ENCODE measurements around the gene INHBE.

- TF ChIP-seq POLR2A (IDR thresholded peaks at IDR 0.05) (no peak), CTCF (IDR thresholded peaks at IDR 0.05) (peak in 1 of 4 experiments; percentile 37)
These were observed 1.1 kb downstream of the INHBE start for GRCh38 chr12:57456145-57456700.

Data from uterus (tissue), 2 donors.